HL-60/S4 treated with retinoic acid at 250 ng/mL for 4 days and 3 days (cell line): ENCODE data around the gene GCSAM.

Source experiments
- in situ Hi-C: fragments of 300-500 bp; cut with MboI; formaldehyde crosslinking; loops from 2 replicates; pipeline ENCODE4 v1.7.0; 2022; ENCODE audit warnings: low sequenced_read_pairs

The GCSAM gene

GRCh38 chr3:112129925-112130637, 3.0 kb downstream of the GCSAM start:
- in situ Hi-C loops: no loop called here

- in situ Hi-C loops: no loop called here
These were observed 4.0 kb downstream of the GCSAM start for GRCh38 chr3:112128843-112129727.

GRCh38 chr3:112127522-112128494, 5.2 kb downstream of the GCSAM start:
- in situ Hi-C loops: no loop called here

GRCh38 chr3:112126511-112126911, 6.5 kb downstream of the GCSAM start:
- in situ Hi-C loops: no loop called here

- in situ Hi-C loops: loop anchor here (25.0 kb wide), 2 partner anchors 187 to 387 kb away; no protein-coding TSS in a partner anchor
These were observed 8.0 kb downstream of the GCSAM start for GRCh38 chr3:112124907-112125607.

- in situ Hi-C loops: loop anchor here (25.0 kb wide), 2 partner anchors 189 to 389 kb away; no protein-coding TSS in a partner anchor
These were observed 9.5 kb downstream of the GCSAM start for GRCh38 chr3:112123548-112123947.

DNA sequence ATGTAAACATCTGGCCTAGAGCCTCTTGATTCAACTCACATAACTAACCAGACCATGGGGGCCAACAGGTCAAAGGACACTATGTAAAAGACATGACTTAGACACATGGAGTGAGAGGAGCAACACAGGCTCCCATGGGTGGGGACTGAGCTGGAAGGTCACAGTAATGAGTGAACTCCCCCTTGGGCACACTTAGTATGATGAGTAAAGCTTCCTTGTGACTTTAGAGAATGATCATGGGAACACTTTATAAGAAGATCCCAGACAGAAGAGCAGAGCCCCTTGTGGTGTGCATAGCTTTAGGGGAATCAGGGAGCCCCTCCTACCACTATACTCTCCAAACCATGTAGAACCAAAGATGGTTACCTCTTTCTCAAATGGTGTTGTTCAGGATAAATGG, 10.2 kb downstream of the GCSAM start:
- in situ Hi-C loops: loop anchor here (25.0 kb wide), 2 partner anchors 189 to 389 kb away; no protein-coding TSS in a partner anchor

- in situ Hi-C loops: loop anchor here (25.0 kb wide), 2 partner anchors 190 to 390 kb away; no protein-coding TSS in a partner anchor
These were observed 11.2 kb downstream of the GCSAM start for GRCh38 chr3:112121577-112122547.

GRCh38 chr3:112119962-112120836, 12.8 kb downstream of the GCSAM start:
- in situ Hi-C loops: loop anchor here (25.0 kb wide), 2 partner anchors 192 to 392 kb away; no protein-coding TSS in a partner anchor

DNA sequence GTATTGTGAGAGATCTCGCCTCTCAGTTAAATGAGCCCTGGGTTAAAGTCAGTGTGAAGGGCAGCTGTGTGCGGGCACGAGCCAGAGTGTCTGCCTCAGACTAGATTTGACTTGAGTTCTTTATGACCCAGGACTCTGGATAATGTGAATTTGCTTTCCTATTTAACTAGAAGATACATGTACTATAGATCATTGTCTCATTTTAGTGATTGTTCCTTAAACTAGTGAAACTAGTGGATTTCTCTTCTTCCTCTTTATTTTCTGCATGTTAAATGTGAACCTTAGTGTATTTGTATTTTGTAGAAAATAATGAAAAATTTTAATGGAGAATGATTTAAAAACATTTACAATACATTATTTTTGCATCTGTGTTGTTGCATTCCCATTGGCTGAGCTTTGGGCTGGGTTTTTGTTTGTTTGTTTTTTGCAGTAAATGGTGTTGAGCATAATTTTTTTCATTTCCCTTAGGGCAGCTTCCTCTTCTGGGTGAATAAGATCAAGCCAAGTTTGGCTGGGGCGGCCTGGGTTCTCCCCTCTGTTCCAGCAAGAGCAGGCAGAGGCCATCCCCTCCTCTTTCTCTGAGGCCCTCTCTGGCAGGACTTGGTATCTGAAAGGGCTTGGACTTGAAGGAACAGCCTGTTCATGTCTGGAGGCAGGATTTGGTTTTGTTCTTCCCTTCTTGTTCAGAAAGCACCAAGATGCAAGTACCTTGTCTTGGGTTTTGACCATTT, 15.0 kb downstream of the GCSAM start:
- in situ Hi-C loops: loop anchor here (25.0 kb wide), 2 partner anchors 194 to 394 kb away; no protein-coding TSS in a partner anchor

GRCh38 chr3:112117415-112117814, 15.6 kb downstream of the GCSAM start:
- in situ Hi-C loops: loop anchor here (25.0 kb wide), 2 partner anchors 195 to 395 kb away; no protein-coding TSS in a partner anchor

DNA sequence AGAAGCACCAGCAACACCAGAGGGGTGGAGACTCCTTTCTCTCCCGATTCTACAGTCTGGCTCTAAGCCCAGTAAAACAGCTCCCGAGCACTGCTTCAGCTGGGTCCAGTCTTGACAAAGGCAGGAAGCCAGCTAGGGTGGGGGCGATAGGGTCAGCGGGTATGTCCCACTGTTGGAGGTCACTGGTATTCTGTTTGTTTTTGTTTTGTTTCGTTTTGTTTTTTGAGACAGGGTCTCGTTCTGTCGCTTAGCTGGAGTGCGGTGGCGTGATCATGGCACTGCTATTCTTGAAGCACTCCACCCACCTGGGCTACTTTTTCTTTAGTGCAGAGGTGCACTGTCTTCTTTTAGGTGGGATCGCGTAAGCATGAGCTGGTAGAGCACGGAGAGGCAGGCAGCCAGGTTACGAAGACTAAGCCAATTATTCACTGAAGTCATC, 16.3 kb downstream of the GCSAM start:
- in situ Hi-C loops: loop anchor here (25.0 kb wide), 2 partner anchors 196 to 396 kb away; no protein-coding TSS in a partner anchor

GRCh38 chr3:112115806-112116383, 17.2 kb downstream of the GCSAM start:
- in situ Hi-C loops: loop anchor here (25.0 kb wide), 2 partner anchors 196 to 396 kb away; no protein-coding TSS in a partner anchor

- in situ Hi-C loops: loop anchor here (25.0 kb wide), 2 partner anchors 197 to 397 kb away; no protein-coding TSS in a partner anchor
These were observed 17.8 kb downstream of the GCSAM start for GRCh38 chr3:112115161-112115739.

GRCh38 chr3:112114576-112115160, 18.4 kb downstream of the GCSAM start:
- in situ Hi-C loops: loop anchor here (25.0 kb wide), 2 partner anchors 198 to 398 kb away; no protein-coding TSS in a partner anchor
